GM21825 (cell line): ENCODE results near the gene MAFB.

Experiments
- ATAC-seq: cut with Tn5 transposase; IDR thresholded peaks from one replicate; pipeline ENCODE4 v1.9.1; 2021; ENCODE audit warnings: mild to moderate bottlenecking, moderate library complexity; ENCODE audit not compliant: unreplicated experiment

Gene MAFB

DNA sequence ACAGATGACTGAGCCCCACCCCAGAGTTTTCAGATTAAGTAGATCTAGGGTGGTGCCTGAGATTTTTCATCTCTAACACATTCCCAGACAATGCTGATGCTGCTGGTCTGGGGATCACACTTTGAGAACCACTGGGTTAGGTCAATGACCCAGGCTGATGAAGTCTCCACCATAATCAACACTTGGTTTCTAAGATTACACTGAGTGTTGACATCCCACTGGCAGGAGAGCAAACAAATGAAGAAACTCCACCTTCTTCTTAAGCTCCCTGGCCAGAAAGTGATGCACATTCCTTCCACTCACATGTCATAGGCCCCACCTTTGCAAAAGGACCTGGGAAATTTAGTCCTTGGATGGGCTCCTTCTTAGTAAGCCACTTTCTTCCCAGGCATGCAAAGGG, 53.1 kb downstream of the MAFB start:
- ATAC-seq: no peak
